Activated CD8-positive, alpha-beta memory T cell treated with anti-CD3 and anti-CD28 coated beads for 48 hours (primary cell): ENCODE data around the gene RHO.
"Not testable (repeated sequence)": the region's sequence is repeated elsewhere in the genome, so short reads cannot be mapped to it uniquely, and the experiment has no call there.

Experiments used
- DNase-seq, 3 experiments: peaks; one replicate each; pipeline ENCODE4 v3.0.0-alpha.2; 2020; ENCODE audit warnings: low read depth in 2 of 3, low spot score in 2 of 3

RHO gene

GRCh38 chr3:129499604-129500333 is 28.7 kb upstream of the RHO start:
- DNase-seq, result not testable (repeated sequence)

DNA sequence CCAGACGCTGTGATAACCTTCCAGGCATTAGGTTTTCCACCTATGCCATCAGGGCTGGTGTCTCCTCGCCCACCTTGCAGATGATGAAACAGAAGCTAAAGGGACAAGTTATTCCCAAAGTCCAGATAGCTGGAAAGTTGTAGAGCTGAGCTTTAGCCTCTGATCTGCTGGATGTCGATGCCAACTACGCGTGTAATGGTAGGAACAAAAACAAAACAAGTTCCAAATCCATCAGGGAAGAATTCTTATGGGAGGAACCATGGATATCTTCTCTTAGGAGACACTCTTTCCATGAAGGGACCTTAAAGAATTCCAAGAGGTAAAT is 28.1 kb upstream of the RHO start:
- DNase-seq, result no peak

DNA sequence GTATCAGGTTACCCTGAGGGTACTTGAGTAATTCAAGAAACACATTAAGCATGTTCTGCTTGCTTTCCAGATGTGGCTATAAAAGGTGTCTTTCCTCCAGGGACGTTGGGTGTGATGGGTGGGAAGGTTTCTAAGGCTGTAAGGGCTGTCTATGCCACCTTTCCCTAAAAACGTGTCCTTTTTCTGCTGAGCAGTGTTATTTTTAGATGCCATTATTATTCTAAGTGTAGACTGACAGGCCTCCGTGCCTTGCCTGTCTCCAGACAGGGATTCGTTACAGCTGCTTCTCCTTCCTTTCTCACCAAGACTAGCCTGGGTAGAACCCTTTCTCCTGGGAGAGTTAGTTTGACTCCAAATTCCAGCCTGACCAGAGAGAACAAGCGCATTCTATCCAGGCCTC is 26.8 kb upstream of the RHO start:
- no peak for DNase-seq

GRCh38 chr3:129502641-129503408 is 25.6 kb upstream of the RHO start:
- DNase-seq, result no peak

- no peak for DNase-seq
These were observed 24.8 kb upstream of the RHO start for GRCh38 chr3:129503471-129504291.

GRCh38 chr3:129504471-129505100 is 23.9 kb upstream of the RHO start:
- no peak for DNase-seq

DNA sequence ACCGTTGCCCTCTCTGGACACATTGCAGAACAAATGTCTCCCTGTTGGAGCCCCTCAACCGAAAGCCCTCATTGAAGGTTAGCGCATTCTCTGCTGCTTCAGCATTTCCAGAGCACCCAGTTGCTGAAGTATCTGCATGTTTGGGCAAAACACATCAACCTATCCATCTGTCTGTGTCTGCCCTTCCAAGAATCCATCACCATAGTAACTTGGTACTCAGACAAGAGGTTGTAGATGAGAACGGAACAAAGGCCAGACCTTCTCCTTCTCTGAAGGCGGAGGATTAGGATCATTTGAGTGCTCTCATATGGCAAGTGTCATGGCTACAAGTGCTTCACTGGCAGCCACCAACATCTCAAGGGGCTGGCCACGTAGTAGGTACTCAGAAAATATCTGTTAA is 23.1 kb upstream of the RHO start:
- no peak for DNase-seq

DNA sequence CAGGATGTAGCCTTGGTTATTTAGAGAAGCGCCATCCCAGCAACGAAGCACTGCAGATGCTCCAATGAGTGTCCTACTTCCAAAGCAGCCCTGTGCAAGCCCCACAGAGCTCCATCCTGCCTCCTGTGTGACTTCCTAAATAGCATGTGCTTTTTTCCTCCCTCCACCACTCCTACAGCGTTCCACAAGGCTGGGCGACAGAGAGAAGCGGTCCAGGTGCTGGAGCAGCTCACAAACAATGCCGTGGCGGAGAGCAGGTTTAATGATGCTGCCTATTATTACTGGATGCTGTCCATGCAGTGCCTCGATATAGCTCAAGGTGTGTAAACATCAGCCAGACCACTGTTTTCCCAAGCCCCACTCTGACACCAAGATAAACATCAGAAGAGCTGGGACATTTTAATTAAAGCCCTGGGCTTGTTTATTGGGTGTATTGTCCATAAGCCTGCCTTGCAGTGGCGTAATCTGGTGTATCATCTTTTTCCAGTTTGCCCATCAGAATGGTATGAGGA is 22.2 kb upstream of the RHO start:
- DNase-seq, result no peak

DNA sequence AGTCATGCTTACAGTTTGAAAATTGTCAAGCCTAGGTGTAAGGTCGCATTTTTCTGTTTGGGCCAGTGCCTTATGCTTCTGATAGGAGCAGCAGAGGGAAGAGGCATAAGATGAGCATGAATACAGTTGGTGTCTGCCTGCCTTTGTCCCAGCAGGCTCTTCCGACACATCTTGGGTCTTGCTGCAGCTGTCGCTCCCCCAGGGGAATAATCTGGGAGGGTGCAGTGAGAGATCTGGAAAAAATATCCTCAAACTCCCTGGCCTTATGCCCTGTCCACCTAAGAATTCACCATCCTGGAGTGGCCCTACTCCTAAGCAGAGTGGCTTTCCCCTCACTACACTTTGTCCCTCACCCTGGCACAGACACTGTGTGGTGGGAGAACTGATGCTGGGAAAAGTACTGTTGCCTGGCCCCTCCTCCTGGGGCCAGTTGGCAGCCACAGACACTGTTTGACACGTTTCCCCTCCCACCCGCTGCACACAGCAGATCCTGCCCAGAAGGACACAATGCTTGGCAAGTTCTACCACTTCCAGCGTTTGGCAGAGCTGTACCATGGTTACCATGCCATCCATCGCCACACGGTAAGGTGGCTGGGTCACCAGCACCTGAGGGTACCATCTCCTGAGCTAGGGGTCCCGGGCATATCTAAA is 21.1 kb upstream of the RHO start:
- no peak for DNase-seq

DNA sequence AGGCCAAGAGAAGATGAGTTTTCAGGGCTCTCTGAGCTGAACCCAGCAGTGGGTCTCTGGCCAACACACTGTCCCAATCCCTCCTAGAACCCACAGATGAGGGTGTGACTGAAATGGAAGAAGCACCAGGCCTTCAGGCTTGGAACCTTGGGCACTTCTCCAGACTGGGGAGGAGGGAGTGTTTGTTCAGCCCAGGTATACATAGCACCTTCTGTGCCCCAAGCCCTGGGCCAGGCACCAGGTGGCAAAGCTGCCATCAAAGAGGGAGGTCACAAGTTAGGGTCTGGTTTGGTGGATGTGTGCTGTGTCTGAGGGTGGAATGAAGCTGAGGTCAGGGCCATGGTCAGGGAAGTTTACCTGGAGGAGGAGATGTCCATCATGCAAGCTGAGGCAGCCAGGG is 15.8 kb upstream of the RHO start:
- DNase-seq, result no peak

DNA sequence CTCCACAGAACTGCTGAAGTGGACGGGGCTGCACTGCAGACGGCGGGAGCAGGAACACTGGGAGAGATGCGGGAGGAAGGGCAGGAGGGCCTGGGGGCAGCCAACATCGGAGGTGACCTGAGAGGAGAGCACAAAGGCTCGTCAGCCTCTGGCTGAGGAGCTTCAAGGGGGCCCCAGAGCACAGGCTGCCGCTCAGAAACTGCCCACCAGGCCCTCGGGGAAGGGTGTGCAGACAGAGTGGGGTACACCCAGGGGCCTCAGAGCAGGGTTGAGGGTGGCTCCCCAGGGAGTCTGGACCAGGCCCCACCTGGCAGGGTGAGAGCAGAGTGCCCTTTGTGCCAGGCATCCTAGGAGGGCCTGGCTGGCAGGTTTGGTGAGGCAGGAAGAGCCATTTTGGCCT is 14.7 kb upstream of the RHO start:
- DNase-seq, result no peak

DNA sequence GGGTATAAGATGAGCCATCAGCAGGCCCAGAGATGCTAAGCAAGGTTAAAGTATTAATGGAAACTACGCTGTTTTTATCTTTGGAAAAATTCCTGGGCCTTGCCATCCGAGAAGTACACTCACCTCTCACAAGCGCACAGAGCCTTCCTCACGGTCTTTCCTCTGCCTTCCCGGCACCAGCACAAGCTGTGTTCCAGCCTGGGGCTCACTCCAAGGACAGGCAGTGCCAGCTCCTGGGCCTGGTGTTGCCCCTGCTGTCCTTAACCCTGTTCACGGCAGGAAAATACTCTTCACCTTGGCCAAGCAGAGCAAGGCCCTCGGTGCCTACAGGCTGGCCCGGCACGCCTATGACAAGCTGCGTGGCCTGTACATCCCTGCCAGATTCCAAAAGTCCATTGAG is 14.3 kb upstream of the RHO start:
- DNase-seq, result no peak

DNA sequence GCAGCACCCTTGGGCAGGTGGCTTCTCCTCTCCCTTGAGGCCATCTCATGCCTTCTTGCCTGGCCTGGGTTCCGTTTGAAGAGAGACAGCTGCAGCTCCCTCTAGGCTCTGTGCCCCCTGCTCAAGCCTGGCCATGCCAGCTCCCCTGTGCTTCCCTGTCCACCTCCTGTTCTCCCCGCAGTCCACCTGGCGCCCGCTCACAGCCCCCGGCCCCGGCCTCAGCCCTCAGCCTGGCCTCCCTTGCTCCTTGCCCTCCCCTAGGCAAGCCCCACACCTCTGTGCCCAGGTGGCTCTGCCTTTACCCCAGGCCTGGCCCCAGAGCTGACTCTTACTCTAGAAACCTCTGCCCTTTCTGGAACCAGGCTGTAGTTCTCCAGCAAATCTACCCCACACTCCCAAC is 13.9 kb upstream of the RHO start:
- no peak for DNase-seq

DNA sequence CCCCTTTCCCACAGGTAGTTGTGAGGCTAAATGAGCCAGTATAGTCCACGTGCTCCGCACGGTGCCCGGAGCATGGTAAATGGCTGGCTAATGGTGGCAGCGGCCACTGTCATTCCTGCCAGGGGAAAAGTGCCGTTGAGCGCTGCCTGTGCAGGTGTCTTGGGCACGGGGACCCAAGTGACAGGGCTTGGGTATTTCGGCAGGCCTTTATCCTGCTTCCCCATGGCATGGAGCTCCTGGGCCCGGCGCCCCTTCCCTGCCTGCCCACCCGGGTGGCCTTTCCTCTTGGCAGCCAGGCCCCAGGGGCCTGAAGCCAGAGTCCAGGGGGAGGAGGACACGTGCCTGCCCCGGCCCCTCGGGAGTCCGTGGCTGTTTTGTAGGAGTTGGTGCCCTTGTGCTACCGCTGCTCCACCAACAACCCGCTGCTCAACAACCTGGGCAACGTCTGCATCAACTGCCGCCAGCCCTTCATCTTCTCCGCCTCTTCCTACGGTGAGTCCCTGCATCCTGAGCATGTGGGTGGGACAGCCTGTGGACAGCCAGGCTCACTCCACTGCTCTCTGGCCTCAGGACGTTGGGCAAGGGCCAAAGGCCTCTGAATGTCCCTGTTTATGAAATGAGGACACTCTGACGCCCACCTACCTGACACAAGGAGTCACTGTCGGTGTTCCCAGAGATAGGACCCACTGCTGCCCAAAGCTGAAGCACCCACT is 13.2 kb upstream of the RHO start:
- not testable (repeated sequence) for DNase-seq

GRCh38 chr3:129515821-129516432 is 12.5 kb upstream of the RHO start:
- DNase-seq, result not testable (repeated sequence)

- DNase-seq, result no peak
These were observed 10.9 kb upstream of the RHO start for GRCh38 chr3:129517516-129517915.

DNA sequence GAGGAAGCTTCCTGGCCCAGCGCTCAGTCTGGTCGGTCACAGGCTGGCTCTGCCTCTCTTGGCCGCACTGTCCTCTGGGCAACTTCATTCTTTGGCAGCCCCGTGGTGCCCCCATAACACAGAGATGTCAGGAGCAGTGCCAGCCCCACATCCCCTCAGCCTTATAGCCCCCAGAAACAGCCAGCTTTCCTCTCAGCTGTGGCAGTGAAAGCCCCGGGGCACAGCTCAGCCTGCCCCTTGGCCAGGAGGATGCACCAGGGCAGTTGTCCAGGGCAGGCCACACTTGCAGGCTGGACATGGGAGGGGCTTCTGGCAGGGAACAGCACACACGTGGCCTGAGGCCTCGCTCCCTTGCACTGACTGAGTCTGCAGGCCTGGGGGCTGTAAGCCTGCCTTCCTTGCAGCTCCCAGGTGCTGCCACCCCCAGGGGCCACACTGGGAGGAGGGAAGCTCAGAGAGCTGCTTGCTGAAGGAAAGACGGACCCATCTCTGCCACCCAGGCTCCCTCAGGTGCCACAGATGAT is 10.3 kb upstream of the RHO start:
- no peak for DNase-seq

DNA sequence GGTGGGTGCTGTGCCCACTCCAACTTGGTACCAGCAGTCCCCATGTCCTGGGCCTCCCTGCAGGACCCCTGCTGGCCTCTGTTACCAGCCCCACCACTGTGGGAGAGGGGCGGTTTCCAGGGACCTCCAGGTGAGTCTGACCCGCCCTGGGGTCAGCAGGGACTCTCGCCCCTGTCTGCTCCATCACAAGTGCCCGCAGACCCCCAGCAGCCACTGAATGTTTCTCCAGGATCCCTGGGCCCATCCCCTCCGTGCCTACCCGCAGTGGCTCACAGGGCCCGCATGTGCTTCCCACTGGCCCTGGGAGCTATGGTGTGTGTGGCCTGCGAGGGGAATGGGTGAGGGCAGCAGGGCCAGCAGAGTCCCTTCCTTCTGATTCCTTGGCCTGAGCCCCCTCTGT is 9.9 kb upstream of the RHO start:
- no peak for DNase-seq

DNA sequence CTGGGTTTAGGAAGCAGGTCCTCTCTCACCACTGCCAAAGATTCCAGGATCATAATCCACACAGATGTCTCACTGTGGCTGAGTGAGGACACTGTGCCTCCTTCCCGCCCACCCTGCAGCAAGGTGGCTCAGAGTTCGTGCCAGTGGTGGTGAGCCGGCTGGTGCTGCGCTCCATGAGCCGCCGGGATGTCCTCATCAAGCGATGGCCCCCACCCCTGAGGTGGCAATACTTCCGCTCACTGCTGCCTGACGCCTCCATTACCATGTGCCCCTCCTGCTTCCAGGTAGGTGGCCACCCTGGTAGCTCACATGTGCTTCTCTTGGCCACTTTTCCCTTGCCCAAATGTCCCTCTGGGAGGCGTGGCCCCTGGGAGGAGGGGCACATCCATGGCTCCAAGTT is 9.0 kb upstream of the RHO start:
- no peak for DNase-seq
